Astrocyte (in vitro differentiated cells and primary cell): Measurements from ENCODE around the gene RGS14.
"Not testable (repeated sequence)": the region's sequence is repeated elsewhere in the genome, so short reads cannot be mapped to it uniquely, and the experiment has no call there.

Source experiments
- CTCF ChIP-seq: IDR thresholded peaks from 2 replicates; pipeline ENCODE4 v1.5.1; 2011; ENCODE audit warnings: low read depth, mild to moderate bottlenecking, inconsistent platforms, low read length, moderate library complexity; ENCODE audit not compliant: insufficient read depth
- EZH2 ChIP-seq: IDR thresholded peaks from 2 replicates; pipeline ENCODE4 v1.6.1; 2012; ENCODE audit warnings: mild to moderate bottlenecking, low read length, inconsistent platforms; ENCODE audit not compliant: insufficient read depth

DNA sequence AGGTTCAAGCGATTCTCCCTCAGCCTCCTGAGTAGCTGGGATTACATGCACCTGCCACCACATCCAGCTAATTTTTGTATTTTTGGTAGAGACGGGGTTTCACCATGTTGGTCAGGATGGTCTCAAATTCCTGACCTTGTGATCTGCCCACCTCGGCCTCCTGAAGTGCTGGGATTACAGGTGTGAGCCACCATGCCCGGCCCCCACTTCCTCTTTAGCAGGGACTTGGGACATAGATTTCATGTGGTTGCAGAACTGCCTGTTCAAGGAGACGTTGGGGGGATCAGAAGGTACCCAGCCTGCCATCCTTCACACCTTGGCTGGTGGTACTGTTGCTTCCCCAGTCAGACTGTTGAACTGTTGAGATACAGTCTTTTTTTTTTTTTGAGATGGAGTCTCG, 59.4 kb downstream of the RGS14 start:
- TF ChIP-seq CTCF, EZH2: not testable (repeated sequence)
